NCI-H1048 (cell line): ENCODE measurements around the gene ACSL3.
"Not testable (repeated sequence)": the region's sequence is repeated elsewhere in the genome, so short reads cannot be mapped to it uniquely, and the experiment has no call there.

ENCODE experiments used
- DNase-seq: peaks from one replicate; lab custom pipeline; 2025; lab: John Stamatoyannopoulos, UW

ACSL3 gene

DNA sequence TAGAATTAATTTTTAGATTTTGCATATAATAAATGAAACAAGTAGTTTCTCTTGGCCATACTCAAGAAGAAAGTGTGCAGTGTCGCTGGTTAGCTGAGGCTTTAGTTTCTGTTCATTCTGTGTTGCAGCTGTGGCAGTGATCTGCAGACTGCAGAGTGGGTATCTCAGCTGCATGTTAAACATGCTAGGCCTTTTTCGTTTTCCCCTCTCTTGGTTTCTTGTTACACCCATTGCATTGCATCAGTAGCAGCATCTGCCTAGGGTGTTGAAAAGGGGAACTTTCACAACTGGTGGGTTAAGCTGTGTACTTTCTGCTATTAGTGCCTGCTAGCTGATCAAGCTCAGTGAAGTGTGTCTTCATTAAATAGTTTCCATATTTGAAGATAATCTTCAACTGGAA, 51.3 kb downstream of the ACSL3 start:
- DNase-seq: no peak

DNA sequence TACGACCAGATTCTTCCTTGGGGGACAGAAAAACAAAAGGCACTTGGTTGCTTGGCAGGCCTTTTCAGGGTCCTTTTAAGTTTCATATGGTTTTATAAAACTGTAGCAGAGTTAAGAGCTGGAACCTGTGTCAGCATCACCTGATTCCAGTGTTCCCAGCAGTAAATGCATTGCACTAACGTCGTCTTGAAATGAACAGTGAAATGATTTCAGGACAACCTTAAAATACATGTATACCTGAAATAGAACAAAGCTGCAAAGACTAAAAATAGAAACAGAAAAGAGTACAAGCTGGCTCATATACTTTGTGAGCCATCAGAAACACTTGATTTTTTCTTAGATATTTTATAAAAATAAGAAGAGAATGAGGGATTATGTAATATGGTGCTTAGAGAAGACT, 51.9 kb downstream of the ACSL3 start:
- DNase-seq: no peak

DNA sequence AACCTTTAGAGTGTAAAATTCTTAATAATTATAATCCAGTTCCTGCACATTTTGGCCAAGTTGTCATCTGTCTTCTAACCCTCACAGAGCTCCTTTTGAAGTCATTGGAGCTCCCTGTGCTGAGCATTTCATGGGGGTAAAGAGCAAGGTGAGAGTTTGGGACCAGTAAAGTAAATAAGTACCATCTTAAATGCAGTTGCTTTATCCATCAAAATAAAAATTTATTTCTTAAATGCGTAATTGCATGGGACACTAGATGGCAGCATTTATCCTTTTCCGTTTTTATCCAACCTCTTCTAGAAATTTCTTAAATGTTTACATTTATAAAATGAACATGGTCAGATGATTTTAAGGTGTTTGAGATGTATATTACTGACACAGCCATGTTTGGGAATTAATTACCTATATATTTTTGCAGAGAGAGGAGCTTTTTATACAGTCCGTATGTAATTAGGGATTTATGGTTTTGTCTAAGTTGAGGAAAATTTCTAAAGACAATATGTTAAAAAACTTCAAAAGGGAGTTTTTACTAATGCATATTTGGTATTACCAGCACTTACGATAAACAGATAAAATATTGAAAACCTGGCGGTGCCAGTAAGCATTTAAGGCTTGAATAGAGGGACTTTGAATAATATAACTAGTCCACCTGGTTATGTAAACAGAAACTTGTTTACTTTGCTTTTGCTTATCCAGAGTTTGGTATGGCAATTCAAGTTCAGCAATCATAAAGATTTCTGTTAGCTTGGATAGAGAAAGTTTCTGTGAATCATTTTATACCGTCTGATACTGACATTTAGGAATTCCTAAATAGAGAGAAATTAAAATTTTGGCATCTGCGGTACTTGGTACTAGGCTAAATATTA, 54.5 kb downstream of the ACSL3 start:
- DNase-seq: no peak

DNA sequence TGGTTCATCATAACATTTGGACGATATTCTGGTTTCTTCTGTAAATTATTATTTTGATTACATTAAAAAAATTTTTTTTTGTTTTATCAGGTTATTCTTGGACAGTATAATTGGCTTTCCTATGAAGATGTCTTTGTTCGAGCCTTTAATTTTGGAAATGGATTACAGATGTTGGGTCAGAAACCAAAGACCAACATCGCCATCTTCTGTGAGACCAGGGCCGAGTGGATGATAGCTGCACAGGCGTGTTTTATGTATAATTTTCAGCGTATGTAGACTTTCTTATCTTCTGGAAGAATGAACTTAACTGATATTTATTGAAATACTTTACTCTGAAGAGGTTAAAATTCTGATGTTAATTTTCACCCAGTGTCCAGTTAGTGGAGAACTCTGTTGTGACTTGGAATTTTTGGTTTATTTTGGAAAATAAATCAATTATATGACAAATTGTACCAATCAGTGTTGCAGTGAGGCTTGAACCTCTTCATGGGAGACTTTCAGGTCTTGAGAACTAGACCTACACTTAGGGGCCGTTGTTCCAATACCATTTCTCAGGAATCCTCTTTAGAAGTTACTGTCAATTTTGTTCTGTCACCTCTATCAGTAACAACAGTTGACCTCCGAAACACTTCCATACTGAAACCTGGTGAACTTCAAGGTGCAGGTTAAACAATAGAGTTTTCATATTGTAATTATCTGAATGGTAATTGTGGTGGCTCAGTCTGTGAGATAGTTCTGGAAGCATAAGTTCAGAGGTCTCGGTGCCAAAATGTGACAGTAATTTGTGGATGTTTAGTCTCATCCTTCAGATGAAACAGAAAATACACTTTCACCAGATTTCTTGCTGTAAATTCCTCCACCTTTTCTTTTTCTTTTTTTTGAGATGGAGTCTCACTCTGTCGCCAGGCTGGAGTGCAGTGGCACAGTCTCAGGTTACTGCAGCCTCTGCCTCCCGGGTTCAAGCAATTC, 55.7 kb downstream of the ACSL3 start:
- no peak for DNase-seq

DNA sequence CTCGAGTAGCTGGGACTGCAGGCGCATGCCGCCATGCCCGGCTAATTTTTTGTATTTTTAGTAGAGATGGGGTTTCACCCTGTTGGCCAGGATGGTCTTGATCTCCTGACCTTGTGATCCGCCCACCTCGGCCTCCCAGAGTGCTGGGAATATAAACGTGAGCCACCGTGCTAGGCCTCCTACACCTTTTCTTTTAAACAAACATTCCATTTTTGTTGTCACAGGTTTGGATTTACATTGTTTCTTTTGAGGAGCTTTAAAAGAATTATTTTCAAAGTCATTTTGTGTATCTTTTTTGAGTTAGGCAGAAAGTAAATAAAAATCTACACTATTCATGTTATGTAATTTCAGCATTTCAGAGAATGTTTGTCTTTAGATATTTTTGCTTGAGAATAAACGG, 56.4 kb downstream of the ACSL3 start:
- not testable (repeated sequence) for DNase-seq

DNA sequence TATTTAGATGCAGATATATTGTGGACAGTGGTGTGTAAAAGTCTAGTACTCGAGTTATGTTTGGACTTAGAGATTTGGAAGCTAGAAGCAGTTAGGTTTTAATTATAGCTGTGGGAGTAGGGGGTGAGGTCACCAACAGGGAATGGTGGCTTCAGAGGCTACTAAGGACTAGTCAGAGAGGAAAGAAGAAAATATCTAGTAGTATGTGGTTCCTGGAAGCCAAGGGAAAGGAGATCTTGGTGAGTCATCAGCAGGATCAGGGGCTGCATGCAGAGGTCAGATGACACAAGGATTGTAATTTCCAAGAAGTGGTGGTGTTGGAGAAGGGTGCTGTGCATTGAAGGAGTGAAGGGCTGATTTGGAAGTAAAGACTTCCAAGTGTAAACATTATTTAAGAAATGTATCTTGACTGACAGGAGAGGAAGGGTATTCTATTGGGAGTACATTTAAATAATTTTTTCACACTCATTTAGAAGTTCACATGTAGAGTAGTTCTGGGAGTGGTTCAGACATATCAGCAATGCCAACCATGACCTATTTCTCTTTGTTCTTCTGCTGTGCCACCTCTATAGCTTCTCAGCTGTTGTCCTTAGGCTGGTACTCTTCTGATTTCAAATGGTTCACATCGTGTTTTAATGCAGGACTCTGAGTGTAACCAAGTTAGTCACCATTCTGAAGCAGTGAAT, 59.1 kb downstream of the ACSL3 start:
- DNase-seq: no peak

DNA sequence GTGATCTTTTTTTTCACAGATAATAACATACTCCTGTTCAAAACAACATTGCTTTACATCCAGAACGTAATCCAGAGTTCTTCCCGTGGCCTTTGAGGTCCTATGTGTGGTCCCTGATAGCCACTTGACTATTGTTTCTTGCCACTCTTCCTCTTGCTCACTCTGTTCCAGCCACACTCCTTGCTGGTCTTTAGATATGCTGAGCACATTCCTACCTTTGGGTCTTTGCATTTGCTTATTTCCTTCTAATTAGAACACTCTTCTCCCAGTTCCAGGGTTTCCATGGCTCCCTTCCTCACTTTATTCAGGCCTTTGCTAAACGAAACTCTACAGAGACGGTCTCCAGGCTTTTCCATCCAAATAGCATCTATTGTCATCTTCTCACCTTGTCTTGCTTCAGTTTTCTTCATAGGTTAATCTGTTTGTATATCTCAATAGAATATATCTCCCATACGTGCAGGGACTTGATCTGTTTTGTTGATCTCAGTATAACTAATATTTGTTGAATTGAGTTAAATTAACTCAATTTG, 59.9 kb downstream of the ACSL3 start:
- no peak for DNase-seq

DNA sequence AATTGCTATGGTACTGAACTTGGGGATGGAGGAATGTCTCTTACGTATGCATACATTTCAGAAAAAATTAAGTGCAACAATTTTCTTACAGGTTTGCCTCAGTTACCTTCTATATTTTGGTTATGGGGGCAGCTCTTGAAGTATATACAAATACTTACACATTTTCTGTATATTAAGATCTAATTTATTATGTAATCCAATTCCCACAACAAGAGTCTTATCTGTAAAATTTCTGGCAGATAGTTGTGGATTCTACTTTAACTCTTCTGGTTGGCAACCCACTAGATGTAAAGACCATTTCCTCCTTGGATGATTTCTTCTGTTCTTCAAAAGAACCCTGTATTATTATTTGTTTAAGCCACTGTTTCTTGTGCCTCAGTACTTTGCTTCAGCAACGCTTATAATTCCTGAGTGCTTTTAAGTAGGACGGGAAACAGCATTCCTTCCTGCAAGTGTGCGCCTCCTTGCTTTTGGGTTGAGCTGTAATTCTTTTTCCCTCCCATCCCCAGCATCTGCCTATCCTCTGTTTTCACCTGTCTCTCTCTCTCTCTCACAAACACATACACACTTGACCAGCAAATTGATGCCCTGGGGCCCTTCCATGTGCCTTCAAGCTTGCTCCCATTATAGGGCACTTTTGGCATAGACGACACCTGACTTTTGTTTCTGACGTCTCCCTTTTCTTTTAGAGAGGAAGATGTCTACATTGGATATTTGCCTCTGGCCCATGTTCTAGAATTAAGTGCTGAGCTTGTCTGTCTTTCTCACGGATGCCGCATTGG, 61.4 kb downstream of the ACSL3 start:
- DNase-seq: no peak

DNA sequence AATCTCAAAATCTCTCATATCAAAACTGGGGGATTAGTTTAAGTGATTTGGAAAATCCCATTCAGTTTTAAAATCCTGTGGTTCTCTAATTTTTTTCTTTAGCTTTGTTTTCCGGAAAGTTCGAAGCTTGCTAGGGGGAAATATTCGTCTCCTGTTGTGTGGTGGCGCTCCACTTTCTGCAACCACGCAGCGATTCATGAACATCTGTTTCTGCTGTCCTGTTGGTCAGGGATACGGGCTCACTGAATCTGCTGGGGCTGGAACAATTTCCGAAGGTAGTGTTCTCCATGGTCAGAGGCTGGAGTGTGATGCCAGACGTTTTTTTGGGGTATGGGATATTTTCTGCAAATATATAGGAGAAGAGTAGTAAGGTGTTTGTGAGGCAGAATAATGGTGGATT, 66.1 kb downstream of the ACSL3 start:
- no peak for DNase-seq

DNA sequence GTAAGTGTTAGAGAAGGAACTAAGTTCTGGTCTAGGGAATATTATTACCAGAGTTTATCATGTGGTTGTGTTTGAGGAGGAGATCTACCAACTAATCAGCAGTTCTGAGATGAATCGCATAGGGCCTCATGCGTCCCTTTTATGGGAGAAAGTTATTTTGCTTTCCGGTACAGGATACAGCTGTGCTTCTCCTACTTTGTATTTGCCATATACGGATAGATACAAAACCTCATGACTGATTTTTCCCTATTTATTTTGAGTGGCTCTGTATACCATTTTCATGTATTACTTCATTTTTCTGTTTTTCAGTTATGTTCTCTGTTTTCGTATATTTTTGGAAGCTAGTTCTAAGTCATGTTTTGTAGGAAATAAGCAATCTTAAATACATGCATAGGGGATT, 66.8 kb downstream of the ACSL3 start:
- no peak for DNase-seq

DNA sequence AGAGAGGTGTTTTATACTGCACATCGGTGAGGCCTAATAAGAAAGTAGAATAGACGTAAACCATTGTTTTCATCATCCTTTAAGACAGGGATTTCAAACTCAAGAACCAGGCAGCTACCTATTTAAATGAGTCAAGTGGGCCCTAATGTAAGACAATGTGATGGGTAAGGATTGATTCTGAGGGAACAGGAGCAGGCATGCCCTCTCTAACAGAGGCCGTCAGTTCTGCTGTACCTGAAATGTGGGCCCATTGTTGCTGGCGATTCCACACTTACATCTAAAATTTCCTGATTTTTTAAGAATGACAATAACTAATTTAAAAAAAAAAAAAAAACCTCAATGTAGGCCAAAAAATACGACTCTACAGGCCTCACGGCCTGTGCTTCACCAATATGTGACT, 67.5 kb downstream of the ACSL3 start:
- no peak for DNase-seq

DNA sequence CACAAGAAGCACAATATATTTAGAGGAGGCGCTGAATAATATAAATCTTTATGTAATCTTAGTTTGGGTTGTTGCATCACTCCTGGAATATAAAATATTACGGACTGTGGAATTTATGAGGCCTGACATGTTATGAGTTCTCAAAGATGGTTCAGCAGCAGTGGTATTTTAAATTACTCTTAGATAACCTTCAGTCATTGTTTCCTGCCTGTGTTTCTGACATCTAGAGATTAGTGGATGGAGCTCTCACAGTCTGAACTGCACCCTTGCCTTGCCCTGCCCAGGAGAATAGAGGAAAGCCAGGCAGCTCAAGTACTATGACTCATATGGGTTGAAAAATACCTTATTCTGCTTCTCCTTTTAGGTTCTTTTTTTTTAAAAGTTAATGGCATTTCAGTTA, 70.0 kb downstream of the ACSL3 start:
- DNase-seq: no peak

DNA sequence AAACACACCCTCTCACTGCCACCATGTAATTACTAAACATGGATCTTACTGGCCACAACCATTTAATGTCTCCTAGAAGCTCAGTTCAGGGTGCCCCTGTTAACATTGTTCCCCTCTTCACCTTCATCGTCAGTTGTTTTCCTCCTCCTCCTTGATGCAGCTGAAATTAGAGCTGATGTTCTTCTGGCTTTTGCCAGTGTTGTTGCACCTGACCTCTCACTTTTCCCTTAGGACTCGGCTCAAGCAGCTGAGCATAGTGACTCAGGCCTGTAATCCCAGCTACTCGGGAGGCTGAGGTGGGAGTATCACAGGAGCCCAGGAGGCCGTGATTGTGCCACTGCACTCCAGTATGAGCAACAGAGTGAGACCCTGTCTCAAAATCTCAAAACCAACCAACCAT, 70.8 kb downstream of the ACSL3 start:
- no peak for DNase-seq

DNA sequence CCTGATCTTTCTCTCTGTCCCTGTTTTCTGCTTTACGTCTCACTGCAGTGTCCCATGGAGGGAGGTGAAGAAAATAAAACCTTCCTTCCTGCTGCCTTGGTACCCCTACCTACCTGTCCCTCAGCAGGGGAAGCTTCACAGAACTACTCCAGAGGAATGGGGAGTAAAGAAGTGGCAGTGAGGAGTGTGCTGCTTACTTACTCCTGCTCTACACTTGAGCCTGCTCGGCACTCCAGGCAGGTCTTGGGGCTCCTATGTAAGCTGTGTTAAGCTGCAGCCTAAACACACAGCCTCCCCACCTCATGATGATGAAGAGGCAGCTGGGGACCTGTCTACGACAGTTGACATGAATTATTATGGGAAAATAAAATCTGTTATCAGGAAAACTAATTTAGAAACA, 72.6 kb downstream of the ACSL3 start:
- no peak for DNase-seq

DNA sequence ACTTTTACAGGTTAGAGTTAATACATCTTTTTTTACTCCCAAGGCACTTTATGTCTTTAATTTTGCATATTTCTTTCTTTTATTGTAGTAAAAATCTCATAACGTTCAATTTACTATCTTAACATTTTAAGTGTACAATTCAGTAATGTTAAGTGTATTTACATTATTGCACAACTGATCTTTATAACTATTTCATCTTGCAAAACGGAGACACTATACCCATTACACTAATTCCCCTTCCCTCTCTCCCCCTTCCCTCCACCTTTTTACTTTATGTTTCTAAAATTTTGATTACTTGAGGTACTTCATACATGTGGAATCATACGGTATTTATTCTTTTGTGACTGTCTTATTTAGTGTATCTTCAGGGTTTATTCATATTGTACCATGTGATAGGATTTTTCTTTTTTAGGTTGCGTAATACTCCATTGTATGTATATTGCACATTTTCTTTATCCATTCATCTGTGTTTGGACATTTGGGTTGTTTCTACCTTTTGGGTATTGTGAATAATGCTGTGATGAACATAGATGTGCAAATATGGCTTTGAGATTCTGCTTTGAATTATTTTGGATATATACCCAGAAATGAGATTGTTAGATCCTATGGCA, 75.0 kb downstream of the ACSL3 start:
- no peak for DNase-seq

DNA sequence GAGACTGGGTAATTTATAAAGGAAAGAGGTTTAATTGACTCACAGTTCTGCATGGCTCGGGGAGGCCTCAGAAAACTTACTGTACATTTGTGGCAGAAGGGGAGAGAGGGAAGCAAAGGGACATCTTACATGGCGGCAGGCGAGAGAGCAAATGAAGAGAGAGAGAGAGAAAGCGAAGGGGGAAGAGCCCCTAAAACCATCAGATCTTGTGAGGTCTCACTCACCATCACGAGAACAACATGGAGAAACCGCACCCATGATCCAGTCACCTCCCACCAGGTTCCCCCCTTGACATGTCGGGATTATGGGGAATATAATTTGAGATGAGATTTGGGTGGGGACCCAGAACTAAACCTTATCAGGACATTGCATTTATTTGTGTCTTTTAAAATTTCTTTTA, 75.9 kb downstream of the ACSL3 start:
- DNase-seq: no peak

DNA sequence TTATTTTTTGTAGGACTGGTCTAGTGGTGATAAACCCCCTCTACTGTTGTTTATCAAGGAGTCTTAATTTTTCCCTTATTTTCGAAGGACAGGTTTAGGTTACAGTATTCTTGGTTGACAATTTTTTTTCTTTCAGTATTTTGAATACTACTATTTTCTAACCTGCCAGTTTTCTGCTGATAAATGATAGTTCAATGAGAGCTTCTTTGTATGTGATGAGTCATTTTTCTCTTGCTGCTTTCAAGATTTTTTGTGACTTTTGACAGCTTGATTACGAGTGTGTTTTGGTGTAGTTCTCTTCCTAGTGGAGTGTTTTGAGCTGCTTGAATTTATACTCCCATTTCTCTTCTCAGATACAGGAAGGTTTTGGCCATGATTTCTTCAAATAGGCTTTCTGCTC, 77.5 kb downstream of the ACSL3 start:
- no peak for DNase-seq

DNA sequence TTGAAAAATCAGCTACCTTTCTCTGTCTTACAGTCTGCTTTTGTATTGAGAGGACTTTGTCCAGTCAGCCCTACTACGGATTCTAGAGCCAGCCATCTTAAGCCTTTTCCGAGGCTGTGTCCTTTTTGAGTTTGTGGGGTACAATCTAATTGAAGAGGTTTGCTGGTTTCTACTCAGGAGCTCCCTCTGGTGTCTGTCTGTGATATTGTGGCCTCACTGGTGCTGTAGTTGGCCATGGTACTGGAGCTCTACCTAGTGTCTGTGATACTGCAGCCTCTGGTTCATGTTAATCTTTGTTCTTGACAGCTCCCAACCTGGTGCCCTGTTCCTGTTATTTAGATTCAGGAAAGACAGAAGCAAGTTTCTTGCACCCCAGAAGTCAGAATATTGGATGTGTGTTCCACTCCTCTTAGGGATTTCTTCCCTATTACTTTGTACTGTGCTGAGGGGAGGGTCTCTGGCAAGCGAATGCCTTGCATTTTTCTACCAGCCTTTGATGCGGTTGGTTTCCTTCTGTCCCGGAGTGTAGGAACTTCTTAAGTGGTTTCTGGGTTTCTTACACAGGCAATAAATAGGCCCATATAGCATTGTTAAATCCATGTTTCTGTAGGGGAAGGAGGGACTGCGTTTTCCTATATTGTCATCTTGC, 78.5 kb downstream of the ACSL3 start:
- peak; percentile 5 for DNase-seq

DNA sequence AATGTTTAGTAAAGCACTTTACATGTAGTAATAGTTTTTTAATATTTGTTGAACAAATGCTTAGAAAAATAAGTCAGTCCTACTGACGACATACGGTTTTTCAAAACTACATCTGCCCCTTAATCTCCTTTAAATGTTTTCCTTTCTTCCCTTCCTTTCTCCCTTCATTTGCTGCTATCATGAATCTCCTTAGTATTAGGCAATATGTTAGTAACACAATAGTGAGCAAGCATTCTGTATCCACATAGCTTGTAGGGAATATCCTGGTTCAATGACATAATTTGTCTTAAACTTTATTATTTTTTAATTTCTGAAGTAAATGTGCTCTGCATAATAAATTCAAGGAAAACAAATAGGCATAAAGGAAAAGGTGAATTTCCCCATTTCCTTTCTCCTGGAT, 79.1 kb downstream of the ACSL3 start:
- DNase-seq: no peak

DNA sequence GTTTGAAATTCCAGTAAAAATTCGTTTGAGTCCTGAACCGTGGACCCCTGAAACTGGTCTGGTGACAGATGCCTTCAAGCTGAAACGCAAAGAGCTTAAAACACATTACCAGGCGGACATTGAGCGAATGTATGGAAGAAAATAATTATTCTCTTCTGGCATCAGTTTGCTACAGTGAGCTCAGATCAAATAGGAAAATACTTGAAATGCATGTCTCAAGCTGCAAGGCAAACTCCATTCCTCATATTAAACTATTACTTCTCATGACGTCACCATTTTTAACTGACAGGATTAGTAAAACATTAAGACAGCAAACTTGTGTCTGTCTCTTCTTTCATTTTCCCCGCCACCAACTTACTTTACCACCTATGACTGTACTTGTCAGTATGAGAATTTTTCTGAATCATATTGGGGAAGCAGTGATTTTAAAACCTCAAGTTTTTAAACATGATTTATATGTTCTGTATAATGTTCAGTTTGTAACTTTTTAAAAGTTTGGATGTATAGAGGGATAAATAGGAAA, 80.7 kb downstream of the ACSL3 start:
- DNase-seq: no peak
